Measurements from ENCODE around the gene NMNAT2.

GRCh38 chr1:183443466-183443865 lies 25.3 kb upstream of the NMNAT2 start:
- TF ChIP-seq CTCF (IDR thresholded peaks at IDR 0.05; ENCODE audit: poor library complexity, severe bottlenecking): no peak
- no peak for TF ChIP-seq TAF1 (IDR thresholded peaks at IDR 0.05; ENCODE audit: low read depth)
- no peak for TF ChIP-seq POLR2AphosphoS5 (IDR thresholded peaks at IDR 0.05)
- no peak for TF ChIP-seq EZH2 (IDR thresholded peaks at IDR 0.05; ENCODE audit: borderline replicate concordance, insufficient read depth, low read length, poor library complexity, severe bottlenecking)
